H1 (cell line): Measurements from ENCODE around the gene ALG10. TPM values are rescaled to one million over a fixed set of nuclear protein-coding genes. Genes with fewer than 3 reads are reported as not detected.

Source experiments
- POU5F1 ChIP-seq: IDR thresholded peaks from 2 replicates; pipeline ENCODE4 v1.6.1; 2011; ENCODE audit warnings: low read depth, mild to moderate bottlenecking, low read length, moderate library complexity
- polyA plus RNA-seq, 7 experiments: library from polyadenylated mRNA; depleted of rRNA in 3 of 7; stranded (reverse) in 5 of 7; unstranded in 2 of 7; fragments of >200 nt in 5 of 7; fragments of 200-250 nt in 2 of 7; gene quantifications; 1 replicate in 5 of 7; 2 replicates in 1 of 7; 4 replicates in 1 of 7; pipeline versions ENCODE4 v1.2.1 to v1.2.3, GENCODE V29; 2011 to 2013; ENCODE audit warnings: missing spikeins in 2 of 7, mixed read lengths in 2 of 7
- total RNA-seq: library from RNA; stranded (reverse); fragmentation: NEBNext Ultra II Directional; extraction: Animal tissue kit (Norgen Biotek cat#: 25700); gene quantifications from 2 replicates; pipeline ENCODE4 v1.2.1, GENCODE V29; 2021

Gene ALG10
- total and polyA plus RNA-seq, 2 of the 8 experiments (the other 6 are each of a cell fraction or from before 2014, with no cell fraction given) = 9.1 to 11.0 TPM

GRCh38 chr12:33977887-33978286 lies 44.4 kb upstream of the ALG10 start (continued):
- TF ChIP-seq POU5F1 = no peak
